IPS-18c (cell line): ENCODE measurements around the gene CIBAR2.

ENCODE experiments used
- H3K4me3 ChIP-seq: 2 replicates; pipeline ENCODE4 v1.7.0; 2013; ENCODE audit warnings: low read depth, mild to moderate bottlenecking, low read length, moderate library complexity; ENCODE audit not compliant: insufficient read depth
- H3K9me3 ChIP-seq: one replicate; pipeline ENCODE4 v1.6.1; 2013; ENCODE audit warnings: mild to moderate bottlenecking, low read length, moderate library complexity; ENCODE audit not compliant: control insufficient read depth, insufficient read depth

The CIBAR2 gene

DNA sequence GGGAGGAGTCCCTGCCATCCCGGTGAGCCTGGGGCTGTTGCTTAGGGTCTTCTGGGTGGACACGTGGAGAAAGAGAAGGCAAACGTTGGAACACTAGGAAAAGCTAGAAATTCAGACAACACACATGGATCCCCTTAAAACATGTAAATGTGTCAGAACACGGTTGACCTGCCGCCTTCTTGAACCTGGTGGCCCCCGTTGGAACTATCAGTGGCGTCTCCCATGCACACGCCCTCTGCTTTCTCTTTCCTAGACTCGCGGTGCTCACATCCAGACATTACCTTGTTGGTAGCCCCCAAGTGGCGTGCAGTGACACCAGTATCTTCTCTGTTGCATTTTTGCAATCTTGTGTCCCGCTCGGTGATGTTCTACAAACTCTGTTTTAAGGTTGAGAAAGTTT, 18.6 kb downstream of the CIBAR2 start:
- Histone ChIP-seq H3K4me3 (no peak overlapping the region), H3K9me3 (no peaks in the 10 kb centered on the region)

DNA sequence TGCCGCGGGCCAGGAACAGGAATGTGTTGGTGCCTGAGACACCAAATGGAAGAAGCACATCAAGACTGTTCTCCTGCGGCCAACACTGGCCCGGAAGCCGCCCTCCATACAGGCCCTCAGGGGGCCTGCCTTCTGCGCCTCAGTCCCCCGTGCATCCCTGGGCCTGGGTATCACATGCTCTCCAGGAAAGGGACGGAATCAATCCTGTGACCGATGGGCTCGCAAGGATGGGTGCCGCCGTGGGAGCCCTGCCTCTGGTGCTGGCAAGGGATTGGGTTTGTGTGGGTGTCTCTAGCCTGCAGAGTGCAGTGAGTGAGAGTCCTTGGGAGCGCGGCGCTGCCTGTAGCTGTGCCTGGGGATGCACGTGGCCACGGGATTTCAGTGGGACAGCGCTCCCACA, 19.4 kb downstream of the CIBAR2 start:
- no peaks in the 10 kb centered on the region for H3K9me3 ChIP-seq

DNA sequence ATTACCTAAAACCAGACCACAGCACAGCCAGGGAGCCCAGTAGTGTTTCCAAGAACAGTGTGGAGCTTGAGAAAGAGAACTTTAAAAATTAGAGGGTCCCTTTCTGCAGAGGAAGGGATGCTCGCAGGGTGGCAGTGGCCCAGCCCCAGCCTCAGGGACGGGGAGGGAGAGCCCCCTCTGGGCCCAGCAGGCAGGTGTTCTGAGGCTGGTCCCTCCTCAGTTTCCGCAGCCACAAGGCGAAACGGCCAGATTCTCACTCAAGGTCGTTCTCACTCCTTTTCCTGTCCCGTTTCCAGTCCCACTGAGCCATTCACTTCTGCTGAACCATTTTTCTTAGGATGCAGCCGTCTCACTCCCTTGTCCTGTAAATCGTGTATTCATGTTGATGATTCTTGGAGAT, 20.0 kb downstream of the CIBAR2 start:
- H3K4me3 ChIP-seq, result no peak overlapping the region
- no peaks in the 10 kb centered on the region for H3K9me3 ChIP-seq

More for the DNA sequence above, 19.4 kb downstream of the CIBAR2 start:
- no peak overlapping the region for H3K4me3 ChIP-seq

DNA sequence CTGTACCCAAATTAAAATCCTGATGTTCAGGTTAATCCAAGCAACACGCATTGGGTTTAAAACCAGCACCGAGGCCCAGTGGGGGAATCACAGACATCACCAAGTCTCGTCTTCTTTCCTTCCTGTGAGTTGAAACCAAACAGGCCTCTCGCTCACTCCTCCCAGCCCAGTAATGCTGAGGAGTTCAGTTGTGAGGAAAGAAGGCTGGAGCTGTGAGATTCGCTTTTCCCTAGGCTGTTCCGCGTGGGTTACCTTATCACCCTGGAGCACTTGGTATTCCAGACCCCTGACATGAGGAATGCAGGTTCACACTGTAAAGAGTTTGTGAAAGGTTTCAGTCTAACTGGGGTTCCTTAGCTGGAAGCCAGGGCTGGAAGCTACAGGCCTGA, 20.8 kb downstream of the CIBAR2 start:
- no peak overlapping the region for H3K4me3 ChIP-seq
- H3K9me3 ChIP-seq, result no peaks in the 10 kb centered on the region

DNA sequence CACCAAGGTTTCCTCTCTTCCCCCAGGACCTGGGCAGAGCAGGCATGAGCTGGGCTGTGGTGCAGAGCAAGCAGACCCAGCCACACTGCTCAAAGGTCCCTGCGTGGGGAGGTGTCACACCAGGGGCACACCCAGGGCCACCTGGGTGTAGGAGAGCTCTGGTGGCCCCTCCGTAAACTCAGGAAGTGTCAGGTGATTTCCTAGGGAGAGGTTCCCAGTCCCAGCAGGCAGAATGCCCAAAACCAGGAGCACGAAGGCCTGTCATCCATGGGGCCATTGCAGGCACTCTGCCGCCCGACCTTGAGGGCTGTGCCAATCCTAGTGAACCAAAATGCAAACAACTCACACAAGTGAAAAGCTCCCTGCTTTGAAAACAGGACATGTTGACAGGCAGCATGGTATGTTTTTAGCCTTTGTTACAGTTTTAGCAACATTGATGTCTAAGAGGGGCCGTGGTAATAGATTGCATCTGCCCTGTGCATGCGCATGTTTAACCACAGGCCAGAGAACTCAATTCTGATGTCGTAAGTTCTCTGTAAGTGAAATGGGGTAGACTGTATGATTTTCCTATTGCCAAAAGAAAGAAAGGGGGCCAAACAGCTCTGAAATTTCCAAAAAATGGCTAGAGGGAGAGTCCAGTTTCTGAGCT, 21.3 kb downstream of the CIBAR2 start:
- H3K4me3 ChIP-seq, result no peak overlapping the region

DNA sequence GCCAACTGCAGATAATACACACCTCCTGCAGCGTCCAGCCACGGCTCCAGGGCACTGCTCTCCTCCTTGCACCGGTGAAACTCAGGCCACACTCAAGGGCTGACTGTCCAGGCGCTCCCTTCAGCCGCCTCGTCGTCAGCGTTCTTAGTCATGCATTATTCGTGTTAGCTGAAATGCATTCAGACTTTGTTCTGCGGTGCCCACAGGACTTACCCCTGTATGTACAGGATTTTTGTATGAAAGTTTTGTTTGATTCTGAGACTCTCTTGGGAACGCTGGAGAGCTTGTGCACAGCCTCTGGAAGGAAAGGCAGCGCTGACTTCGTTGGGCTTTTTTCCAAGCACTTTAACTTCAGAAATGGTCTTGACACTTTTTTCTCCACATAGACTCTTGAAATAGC, 22.1 kb downstream of the CIBAR2 start:
- Histone ChIP-seq H3K4me3 (no peak overlapping the region), H3K9me3 (no peaks in the 10 kb centered on the region)

More for the DNA sequence above, 21.3 kb downstream of the CIBAR2 start:
- no peaks in the 10 kb centered on the region for H3K9me3 ChIP-seq

DNA sequence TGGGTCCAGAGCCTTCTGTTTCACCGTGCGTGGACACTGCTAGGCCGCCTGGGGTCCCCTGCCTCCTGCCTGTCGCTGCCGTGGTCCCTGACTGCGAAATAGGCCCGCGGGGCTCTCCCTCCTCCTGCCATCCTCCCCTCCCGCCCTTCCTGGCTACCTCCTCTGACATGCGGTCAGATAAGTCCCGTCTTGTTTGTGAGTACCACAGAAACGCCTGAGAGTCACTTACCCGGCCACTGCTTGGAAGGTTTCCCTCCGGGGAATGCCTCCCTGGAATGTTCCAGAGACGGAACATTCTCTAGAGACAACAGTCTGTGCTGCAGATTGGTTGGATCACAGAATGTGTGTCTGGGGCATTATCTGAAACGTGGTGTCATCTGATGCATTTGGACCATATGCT, 22.7 kb downstream of the CIBAR2 start:
- Histone ChIP-seq H3K4me3 (no peak overlapping the region), H3K9me3 (no peaks in the 10 kb centered on the region)

DNA sequence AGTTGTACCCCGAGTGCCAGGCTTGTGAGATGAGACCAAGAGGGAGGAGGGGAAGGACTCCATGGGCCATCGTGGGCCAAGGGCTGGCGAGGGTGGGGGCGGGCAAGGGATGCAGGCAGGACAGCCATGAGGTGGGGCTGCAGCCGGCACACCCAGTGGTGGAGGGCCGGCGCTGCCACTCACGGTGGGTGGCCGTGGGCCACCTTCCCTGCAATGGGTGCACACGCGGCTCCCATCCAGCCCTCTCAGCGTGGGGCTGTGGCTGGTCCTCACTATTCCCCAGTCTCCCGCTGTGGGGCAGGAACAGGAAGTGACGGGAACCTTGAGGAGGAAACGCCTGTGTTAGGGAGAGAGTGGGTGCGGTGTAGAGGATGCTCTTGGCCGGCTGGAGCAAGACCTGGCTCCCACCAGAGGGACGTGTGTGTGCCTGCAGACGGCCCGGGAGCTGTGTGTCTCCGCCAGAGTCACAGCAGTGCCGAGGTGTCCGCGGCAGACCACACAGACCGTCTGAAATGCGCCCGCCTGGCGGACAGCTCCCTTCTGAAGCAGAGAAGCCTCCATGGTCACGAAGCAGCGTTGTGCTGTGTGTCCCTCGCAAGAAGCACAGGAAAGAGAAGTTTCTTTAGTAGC, 23.6 kb downstream of the CIBAR2 start:
- Histone ChIP-seq H3K4me3 (no peak overlapping the region), H3K9me3 (no peaks in the 10 kb centered on the region)

DNA sequence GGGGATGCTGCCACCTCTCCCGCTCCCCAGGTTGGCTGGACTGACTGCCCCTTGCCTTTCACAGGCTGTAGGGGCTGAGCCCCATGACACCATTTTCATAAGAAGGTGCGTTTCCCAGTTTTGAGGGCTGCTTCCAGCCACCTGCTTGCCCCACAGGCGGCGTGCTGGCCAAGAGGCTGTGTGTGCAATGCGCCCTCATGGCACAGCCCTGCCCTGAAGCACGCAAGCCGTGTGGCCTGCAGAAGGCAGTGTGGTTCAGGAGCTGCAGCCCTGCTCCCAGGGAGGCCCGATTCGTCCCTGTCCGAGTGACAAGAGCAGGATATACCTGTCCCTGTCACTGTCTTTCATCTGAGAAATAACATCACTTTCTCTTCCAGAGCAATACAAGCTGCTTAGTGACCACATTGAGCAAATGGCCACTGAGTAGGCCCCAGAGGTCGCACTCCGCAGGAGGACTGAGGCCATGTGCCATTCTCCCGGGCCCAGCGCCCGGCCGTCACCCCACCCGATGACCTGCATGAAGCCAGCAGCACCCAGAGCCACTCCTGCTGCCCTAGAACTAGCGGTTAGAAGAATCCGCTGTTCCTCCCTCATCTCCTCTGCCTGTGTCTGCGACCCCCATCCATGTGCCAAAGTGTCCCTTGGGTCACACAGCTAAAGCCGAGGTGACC, 24.2 kb downstream of the CIBAR2 start:
- H3K4me3 ChIP-seq, result no peak overlapping the region
- H3K9me3 ChIP-seq, result no peaks in the 10 kb centered on the region

DNA sequence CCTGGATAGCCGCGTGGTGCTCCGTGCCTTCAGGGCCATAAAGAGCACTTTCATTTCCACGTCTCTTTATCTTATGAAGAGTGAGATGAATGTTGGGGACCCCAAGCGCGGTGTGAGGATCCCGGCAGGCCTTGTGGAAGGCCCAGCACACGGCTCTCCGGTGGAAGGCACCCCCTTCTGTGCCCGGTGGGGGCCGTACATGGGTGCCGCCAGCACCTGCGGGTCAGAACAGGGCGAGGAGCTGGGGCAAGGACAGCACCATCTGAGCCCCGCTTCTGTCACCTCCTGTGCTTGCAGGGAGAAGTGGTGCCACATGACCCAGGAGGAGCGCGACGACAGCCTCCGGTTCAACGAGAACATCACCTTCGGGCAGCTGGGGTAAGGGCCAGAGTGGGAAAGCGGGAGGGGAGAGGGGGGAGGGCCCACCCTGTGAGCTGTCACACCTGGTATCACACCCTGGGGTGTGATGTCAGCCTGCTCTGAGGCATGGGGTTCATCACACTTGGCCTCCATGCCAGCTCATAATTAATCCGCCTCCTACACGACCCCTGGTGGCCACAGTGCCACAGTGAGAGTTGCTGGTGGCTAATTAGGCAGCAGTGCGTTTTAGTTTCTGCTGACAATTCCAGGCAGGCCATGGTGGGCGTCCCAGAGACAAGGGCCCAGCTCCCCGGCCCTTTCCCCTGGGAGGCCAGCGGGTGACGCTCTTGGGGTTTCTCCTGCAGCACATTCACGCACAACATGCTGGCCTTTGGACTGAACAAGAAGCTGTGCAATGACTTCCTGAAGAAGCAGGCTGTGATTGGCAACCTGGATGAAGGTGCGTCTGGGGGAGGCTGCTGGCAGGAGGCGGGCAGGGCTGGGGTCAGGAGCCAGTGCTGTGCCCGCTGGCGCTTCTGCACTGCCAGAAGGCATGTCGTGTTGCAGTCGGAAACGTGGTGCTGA, 25.7 kb downstream of the CIBAR2 start:
- no peak overlapping the region for H3K4me3 ChIP-seq

DNA sequence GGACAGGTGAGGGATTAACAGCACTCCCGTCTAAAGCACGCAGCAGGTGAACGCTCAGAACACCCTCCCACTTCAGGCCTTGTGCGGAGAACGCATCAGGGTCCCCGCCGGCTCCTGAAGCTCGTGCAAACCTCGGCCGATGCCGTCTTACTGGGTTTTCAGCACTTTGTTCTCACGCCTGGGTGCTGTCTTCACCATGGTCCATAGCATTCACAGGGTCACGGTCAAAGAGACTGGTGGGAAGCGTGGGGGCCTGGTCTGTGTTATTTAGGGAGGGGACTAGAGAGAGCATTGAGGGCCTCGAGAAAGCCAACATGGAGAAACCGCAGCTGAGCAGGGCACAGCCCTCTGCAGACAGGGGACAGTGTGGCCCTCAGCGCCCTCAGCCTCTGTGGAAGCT, 26.6 kb downstream of the CIBAR2 start:
- Histone ChIP-seq H3K9me3 (no peaks in the 10 kb centered on the region), H3K4me3 (no peak overlapping the region)

More for the DNA sequence above, 25.7 kb downstream of the CIBAR2 start:
- no peaks in the 10 kb centered on the region for H3K9me3 ChIP-seq

DNA sequence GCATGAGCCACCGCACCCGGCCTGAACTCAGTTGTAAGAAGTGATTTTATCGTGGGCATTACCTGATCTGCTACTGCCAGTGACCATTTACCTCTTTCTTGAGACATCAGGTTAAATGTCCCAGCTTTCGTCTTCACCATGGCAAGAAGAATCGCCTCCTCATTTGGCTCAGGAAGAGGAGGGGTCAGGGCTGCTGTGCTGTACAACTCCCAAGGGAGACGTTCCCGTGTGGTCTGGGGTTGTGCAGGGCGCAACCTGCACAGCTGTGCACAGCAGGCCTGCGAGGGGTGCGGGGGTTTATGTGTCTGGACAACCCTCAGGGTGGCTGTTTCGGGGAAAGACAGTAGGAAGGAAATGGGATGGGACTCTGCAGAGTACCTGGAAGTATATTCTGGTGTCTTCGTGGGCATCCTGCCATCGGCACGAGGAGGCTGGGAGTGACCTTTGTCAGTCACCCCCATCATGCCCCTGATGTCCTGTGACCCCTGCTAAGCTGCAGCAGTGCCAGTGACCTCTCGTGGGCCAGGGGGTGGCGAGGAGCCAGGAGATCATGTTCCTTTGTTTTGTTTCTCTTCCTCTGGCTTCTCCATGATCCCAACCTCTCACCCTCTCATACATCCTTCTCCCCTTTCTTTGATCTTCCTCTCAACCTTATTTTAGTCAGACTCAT, 27.3 kb downstream of the CIBAR2 start:
- no peak overlapping the region for H3K4me3 ChIP-seq
- H3K9me3 ChIP-seq, result no peaks in the 10 kb centered on the region

DNA sequence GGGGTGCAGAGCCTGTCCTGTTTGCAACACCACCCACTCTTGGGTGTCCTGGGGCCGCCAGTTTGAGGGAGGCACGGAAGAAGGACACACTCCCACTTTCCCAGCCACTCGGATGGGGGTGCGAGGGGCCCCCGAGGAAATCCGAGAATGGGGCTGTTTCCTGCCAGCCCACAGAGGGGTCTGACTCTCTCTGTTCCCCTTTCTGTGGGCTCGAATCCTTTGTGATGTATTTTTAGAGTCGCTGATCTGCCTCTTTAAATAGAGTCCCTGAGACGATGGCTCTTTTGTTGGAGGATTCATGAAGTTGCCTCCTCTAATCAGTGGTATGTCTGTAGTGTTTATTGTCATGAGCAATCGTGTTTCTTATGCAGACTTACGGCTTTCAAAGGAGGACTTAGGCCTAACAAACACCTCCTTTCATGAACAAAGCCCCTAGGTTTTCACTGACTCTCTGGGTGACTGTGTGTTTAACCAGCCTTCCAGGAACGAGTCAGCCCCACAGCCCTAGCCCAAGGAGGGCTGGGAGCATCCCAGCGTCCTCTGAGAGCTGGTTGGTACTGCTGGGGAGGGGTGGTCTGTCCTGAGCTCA, 29.1 kb downstream of the CIBAR2 start:
- peak overlapping the region; percentile 49; the same call in 1 of the 2 replicates for H3K4me3 ChIP-seq
- H3K9me3 ChIP-seq, result no peaks in the 10 kb centered on the region

DNA sequence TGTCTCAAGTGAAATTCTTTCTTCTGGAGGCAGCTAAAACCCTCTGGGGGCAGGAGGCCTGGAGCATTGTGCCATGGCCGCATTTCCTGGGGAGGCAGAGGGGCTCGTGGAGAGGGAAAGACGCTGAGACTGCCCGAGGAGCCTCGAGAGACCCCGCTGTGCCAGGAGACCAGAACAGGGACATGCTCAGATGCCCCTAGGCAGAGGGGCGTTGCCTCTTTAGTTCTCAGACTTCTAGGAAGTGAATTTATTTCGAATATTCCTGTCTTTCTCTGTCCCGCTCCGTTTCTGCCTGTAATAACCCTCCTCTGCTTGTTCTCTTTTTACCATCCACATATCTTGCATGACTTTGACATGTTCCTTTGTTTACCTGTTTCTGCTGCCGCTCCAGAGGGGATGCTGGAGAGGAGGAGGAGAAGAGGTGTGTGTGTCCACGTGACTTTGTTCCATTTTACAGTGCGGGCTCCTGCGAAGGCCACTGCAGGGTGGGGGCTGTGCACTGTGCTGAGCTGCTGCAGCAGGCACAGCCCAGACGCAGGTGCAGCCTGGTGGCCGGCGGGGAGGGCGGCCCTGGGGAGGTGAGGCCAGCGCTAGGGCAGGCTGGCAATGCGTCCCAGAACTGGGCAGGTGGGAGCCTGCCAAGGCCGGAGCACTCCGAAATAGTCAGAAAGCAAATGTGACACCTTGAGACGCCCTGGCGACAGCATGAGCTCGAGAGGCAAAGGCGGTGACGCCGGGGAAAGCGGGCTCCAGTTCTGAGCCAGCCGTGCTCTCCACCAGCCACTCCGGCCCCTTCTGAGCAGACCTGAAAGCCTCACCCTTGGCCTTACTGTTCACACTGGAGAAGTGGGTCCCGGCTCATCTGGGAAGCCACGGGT, 29.9 kb downstream of the CIBAR2 start:
- Histone ChIP-seq H3K9me3 (no peaks in the 10 kb centered on the region), H3K4me3 (peak overlapping the region; percentile 49)

DNA sequence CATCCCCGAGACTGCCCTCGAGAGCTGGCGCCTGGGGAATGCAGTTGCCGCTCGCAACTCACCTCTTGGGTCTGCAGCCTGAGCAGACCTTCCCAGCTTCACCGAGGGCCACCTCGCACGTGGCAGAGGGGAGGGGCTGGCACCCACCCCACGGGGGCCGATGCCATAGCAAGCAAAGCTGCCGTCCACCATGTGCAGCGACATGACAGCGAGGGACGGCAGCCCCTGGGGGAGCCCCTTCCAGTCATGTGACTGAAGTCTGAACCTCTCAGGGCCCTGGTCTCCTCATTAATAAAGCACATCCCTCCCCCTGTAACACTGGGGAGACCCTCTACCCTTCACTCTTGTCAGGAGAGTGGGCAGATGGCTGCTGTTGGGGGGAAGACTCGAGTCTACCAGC, 30.5 kb downstream of the CIBAR2 start:
- Histone ChIP-seq H3K9me3 (no peaks in the 10 kb centered on the region), H3K4me3 (peak overlapping the region; percentile 28; the same call in 1 of the 2 replicates)

DNA sequence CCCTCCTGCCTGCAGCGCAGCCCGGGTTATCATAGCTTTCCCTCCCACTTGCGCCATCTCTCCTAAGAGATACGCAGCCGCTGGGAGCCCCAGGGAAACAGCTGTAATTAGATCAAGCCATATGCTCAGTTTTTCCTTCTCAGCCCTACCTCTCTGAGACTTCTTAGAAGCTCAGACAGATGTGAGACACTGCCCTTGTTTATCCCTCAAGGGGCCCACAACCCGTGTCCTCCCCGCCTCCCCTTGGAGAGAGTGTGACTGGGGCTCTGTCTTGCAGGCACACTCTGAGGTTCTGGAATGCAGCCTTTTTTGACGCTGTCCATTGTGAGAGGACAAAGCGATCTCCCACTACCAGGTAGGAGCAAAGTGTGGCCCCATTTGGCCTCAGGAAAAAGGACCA, 31.2 kb downstream of the CIBAR2 start:
- Histone ChIP-seq H3K4me3 (peak overlapping the region; percentile 28; the same call in 1 of the 2 replicates), H3K9me3 (no peaks in the 10 kb centered on the region)
